IMR-90 (cell line): Measurements from ENCODE around the gene DAB1.

Source experiments
- BHLHE40 ChIP-seq: fragments of 150-350 bp; IDR thresholded peaks from 2 replicates; pipeline ENCODE4 v1.6.1; 2016; ENCODE audit warnings: mild to moderate bottlenecking, low read depth, low read length
- CEBPB ChIP-seq: IDR thresholded peaks from 2 replicates; pipeline ENCODE4 v1.6.1; 2012; ENCODE audit warnings: low read depth, low read length, improper control_type of control experiment
- CTCF ChIP-seq: conservative IDR thresholded peaks from 2 replicates; pipeline ENCODE4 v1.5.1; 2012; ENCODE audit warnings: mild to moderate bottlenecking, low read depth, low read length, improper control_type of control experiment
- ELK1 ChIP-seq: fragments of 150-350 bp; IDR thresholded peaks from 2 replicates; pipeline ENCODE4 v1.6.1; 2016; ENCODE audit warnings: low read depth, mild to moderate bottlenecking, low read length, moderate library complexity, borderline replicate concordance
- MAFK ChIP-seq: IDR thresholded peaks from 2 replicates; pipeline ENCODE4 v1.6.1; 2012; ENCODE audit warnings: low read depth, low read length, improper control_type of control experiment
- POLR2A ChIP-seq: IDR thresholded peaks from 2 replicates; pipeline ENCODE4 v1.6.1; 2012; ENCODE audit warnings: mild to moderate bottlenecking, low read depth, low read length
- RAD21 ChIP-seq: IDR thresholded peaks from 2 replicates; pipeline ENCODE4 v1.6.1; 2012; ENCODE audit warnings: low read length, improper control_type of control experiment
- RCOR1 ChIP-seq: IDR thresholded peaks from 2 replicates; pipeline ENCODE4 v1.6.1; 2012; ENCODE audit warnings: mild to moderate bottlenecking, low read length, improper control_type of control experiment; ENCODE audit not compliant: insufficient replicate concordance
- RFX5 ChIP-seq: IDR thresholded peaks from 2 replicates; pipeline ENCODE4 v1.8.0; 2012; ENCODE audit warnings: low read depth, mild to moderate bottlenecking, low read length, moderate library complexity
- SMC3 ChIP-seq: fragments of 150-350 bp; IDR thresholded peaks from 2 replicates; pipeline ENCODE4 v1.6.1; 2016; ENCODE audit warnings: low read depth, mild to moderate bottlenecking, antibody characterized with exemption, low read length, moderate library complexity
- USF2 ChIP-seq: fragments of 150-350 bp; IDR thresholded peaks from 2 replicates; pipeline ENCODE4 v1.6.1; 2017; ENCODE audit warnings: mild to moderate bottlenecking, antibody characterized with exemption, low read length, low read depth

GRCh38 chr1:57132993-57133622 lies 290.8 kb downstream of the DAB1 start:
- TF ChIP-seq POLR2A (no peak), RAD21 (no peak), CTCF (no peak), CEBPB (peak; percentile 88), RCOR1 (no peak), MAFK (no peak), ELK1 (no peak), RFX5 (no peak), BHLHE40 (no peak), USF2 (no peak), SMC3 (no peak)
